ENCODE measurements around the gene OR2A14. TPM values are rescaled to one million over a fixed set of nuclear protein-coding genes. Genes with fewer than 3 reads are reported as not detected.

OR2A14 gene
- total RNA-seq, 2 donors from 2014 or later = not detected

DNA sequence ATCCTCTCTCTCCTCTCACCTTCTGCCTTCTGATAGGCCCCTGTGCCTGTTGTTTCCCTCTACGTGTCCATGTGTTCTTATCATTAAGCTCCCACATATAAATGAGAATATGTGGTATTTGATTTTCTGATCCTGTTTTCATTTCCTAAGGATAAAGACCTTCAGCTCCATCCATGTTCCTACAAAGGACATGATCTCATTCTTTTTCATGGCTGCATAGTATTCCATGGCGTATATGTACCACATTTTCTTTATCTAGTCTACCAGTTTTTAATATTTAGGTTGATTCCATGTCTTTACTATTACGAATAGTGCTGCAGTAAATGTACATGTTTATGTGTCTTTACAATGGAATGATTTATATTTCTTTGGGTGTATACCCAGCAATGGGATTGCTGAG lies 32.3 kb upstream of the OR2A14 start:
- TF ChIP-seq POLR2A (IDR thresholded peaks at IDR 0.05) = no peak
- TF ChIP-seq, protein P1, sequence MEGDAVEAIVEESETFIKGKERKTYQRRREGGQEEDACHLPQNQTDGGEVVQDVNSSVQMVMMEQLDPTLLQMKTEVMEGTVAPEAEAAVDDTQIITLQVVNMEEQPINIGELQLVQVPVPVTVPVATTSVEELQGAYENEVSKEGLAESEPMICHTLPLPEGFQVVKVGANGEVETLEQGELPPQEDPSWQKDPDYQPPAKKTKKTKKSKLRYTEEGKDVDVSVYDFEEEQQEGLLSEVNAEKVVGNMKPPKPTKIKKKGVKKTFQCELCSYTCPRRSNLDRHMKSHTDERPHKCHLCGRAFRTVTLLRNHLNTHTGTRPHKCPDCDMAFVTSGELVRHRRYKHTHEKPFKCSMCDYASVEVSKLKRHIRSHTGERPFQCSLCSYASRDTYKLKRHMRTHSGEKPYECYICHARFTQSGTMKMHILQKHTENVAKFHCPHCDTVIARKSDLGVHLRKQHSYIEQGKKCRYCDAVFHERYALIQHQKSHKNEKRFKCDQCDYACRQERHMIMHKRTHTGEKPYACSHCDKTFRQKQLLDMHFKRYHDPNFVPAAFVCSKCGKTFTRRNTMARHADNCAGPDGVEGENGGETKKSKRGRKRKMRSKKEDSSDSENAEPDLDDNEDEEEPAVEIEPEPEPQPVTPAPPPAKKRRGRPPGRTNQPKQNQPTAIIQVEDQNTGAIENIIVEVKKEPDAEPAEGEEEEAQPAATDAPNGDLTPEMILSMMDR (IDR thresholded peaks at IDR 0.05) = no peak
- no peak for TF ChIP-seq POLR2AphosphoS5 (IDR thresholded peaks at IDR 0.05)
- 90% methylated on average over 3 of the region's 3 CpGs for WGBS
- no peak for DNase-seq (ENCODE audit: low spot score)
- no peak overlapping the region for H3K27ac ChIP-seq
- intact Hi-C loops (cut with DNase I) = no loop called here
- no peak overlapping the region for H3K4me3 ChIP-seq
- H3K36me3 ChIP-seq = no peaks in the 10 kb centered on the region
- H3K4me1 ChIP-seq (replicated peaks) = no peaks in the 10 kb centered on the region
- H3K27me3 ChIP-seq (replicated peaks; ENCODE audit: insufficient read depth) = no peaks in the 10 kb centered on the region
- H3K9me3 ChIP-seq = no peaks in the 10 kb centered on the region

DNA sequence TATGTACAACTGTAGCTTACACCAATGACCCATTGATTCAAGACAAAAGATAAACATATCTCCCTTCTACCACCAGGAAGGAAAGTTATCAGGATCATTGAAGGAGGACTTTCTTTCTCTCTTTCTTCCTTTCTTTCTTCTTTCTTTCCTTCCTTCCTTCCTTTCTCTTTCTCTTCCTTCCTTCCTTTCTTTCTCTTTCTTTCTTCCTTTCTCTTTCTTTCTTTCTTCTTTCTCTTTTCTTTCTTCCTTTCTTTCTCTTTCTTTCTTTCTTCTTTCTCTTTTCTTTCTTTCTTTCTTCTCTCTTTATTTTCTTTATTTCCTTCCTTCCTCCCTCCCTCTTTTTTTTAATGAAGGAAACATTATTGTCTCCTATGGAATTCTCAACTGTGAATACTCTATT lies 24.2 kb upstream of the OR2A14 start:
- TF ChIP-seq POLR2AphosphoS5 (IDR thresholded peaks at IDR 0.05) (no peak), POLR2A (IDR thresholded peaks at IDR 0.05) (no peak)
- TF ChIP-seq, protein P1 (IDR thresholded peaks at IDR 0.05) = no peak
- no peaks in the 10 kb centered on the region for H3K4me1 ChIP-seq (replicated peaks)
- intact Hi-C loops (cut with DNase I) = no loop called here
- H3K9me3 ChIP-seq = no peaks in the 10 kb centered on the region
- no peak overlapping the region for H3K27ac ChIP-seq
- H3K36me3 ChIP-seq = no peaks in the 10 kb centered on the region
- no peaks in the 10 kb centered on the region for H3K27me3 ChIP-seq (replicated peaks; ENCODE audit: insufficient read depth)
- no peak overlapping the region for H3K4me3 ChIP-seq
- no peak for DNase-seq (ENCODE audit: low spot score)

DNA sequence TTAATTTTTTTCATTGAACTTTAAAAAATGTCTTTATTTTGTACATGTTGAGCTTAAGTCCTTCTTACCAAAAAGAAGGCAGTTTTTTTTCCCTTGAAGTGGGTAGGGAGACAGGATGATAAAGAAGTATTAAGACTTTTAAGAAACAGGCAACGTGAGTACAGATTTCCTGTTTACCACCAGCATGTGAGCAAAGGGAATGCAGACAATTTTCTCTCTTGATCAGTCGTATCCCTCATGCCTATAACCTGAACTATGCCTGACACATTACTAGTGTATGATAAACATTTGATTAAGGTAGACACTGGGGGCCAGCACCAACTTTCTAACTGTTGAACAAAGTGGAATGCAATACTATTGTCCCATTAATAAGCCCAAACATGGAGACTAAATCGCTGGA lies 22.4 kb upstream of the OR2A14 start:
- no peak for DNase-seq (ENCODE audit: low spot score)
- Histone ChIP-seq H3K27ac (no peak overlapping the region), H3K27me3 (replicated peaks; ENCODE audit: insufficient read depth) (no peaks in the 10 kb centered on the region), H3K36me3 (no peaks in the 10 kb centered on the region), H3K4me1 (replicated peaks) (no peaks in the 10 kb centered on the region), H3K9me3 (no peaks in the 10 kb centered on the region), H3K4me3 (no peak overlapping the region)
- TF ChIP-seq POLR2A (IDR thresholded peaks at IDR 0.05) = no peak
- TF ChIP-seq, protein P1 (IDR thresholded peaks at IDR 0.05) = no peak
- TF ChIP-seq POLR2AphosphoS5 (IDR thresholded peaks at IDR 0.05) = no peak
- intact Hi-C loops (cut with DNase I) = no loop called here
- WGBS = 50% methylated on average over 3 of the region's 3 CpGs

DNA sequence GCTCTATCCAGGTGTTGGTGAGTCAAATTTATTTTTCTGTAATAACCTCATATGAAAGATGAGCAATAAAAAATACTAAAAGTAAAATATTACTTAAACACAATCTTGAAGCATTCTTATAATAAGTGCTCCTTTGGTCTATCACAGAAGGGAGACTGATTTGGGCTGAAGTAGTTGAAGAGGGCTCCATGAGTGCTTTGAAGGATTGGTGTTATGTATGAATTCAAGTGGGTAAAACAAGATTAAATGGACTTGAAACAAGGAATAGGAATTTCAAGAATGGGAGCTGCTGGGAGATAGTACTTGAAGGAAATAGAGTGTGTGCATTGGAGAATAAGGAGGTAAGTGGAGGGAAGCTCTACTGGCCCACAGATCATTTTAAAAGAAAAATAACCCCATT lies 20.9 kb upstream of the OR2A14 start:
- Histone ChIP-seq H3K36me3 (no peaks in the 10 kb centered on the region), H3K4me1 (replicated peaks) (no peaks in the 10 kb centered on the region), H3K9me3 (no peaks in the 10 kb centered on the region), H3K27me3 (replicated peaks; ENCODE audit: insufficient read depth) (no peaks in the 10 kb centered on the region), H3K27ac (no peak overlapping the region), H3K4me3 (no peak overlapping the region)
- intact Hi-C loops (cut with DNase I) = no loop called here
- TF ChIP-seq, protein P1 (IDR thresholded peaks at IDR 0.05) = no peak
- TF ChIP-seq POLR2A (IDR thresholded peaks at IDR 0.05) = no peak
- TF ChIP-seq POLR2AphosphoS5 (IDR thresholded peaks at IDR 0.05) = no peak
- DNase-seq (ENCODE audit: low spot score) = no peak

- intact Hi-C loops (cut with DNase I) = no loop called here
Measured at GRCh38 chr7:144105211-144105610, 17.8 kb upstream of the OR2A14 start.

More at GRCh38 chr7:144105211-144105610, 17.8 kb upstream of the OR2A14 start:
- no peaks in the 10 kb centered on the region for H3K36me3 ChIP-seq
- H3K9me3 ChIP-seq = no peaks in the 10 kb centered on the region
- no peaks in the 10 kb centered on the region for H3K4me1 ChIP-seq (replicated peaks)
- H3K4me3 ChIP-seq = no peak overlapping the region
- H3K27me3 ChIP-seq (replicated peaks; ENCODE audit: insufficient read depth) = no peaks in the 10 kb centered on the region
- no peak for DNase-seq (ENCODE audit: low spot score)
- TF ChIP-seq, protein P1 (IDR thresholded peaks at IDR 0.05) = no peak
- TF ChIP-seq POLR2AphosphoS5 (IDR thresholded peaks at IDR 0.05) (no peak), POLR2A (IDR thresholded peaks at IDR 0.05) (no peak)
- H3K27ac ChIP-seq = no peak overlapping the region
